Left ventricle myocardium superior (tissue), 1 donor: ENCODE data around the gene MED15. TPM values are rescaled to one million over a fixed set of nuclear protein-coding genes. Genes with fewer than 3 reads are reported as not detected.

Experiments
- ATAC-seq: fragments of 200-7000 bp; cut with Tn5 transposase; one replicate; pipeline ENCODE4 v1.9.1; 2020; ENCODE audit warnings: mild to moderate bottlenecking, moderate library complexity
- DNase-seq: peaks from one replicate; pipeline ENCODE4 v3.0.0-alpha.2; 2020
- intact Hi-C: fragments of 100-400 bp; cut with micrococcal nuclease; formaldehyde crosslinking; loops from one replicate; pipeline ENCODE4 v1.11.0; 2022
- total RNA-seq: library from RNA; stranded (reverse); fragmentation: NEBNext Ultra II Directional; extraction: Animal tissue kit (Norgen Biotek cat#: 25700); gene quantifications from one replicate; pipeline ENCODE4 v1.2.1, GENCODE V29; 2021
- donor health status: DM: no; HTN: yes; CAD: no; lungs with severe emphysema.

Gene MED15
- total RNA-seq, 1 donor from 2014 or later, result 51.0 TPM

- no peak for DNase-seq
- no peak for ATAC-seq
- intact Hi-C loops, result no loop called here
Measured at GRCh38 chr22:20575724-20576444, 68.5 kb downstream of the MED15 start.

GRCh38 chr22:20576445-20576816 lies 69.0 kb downstream of the MED15 start:
- intact Hi-C loops, result no loop called here
- DNase-seq, result no peak
- no peak for ATAC-seq

GRCh38 chr22:20577045-20577444 lies 69.6 kb downstream of the MED15 start:
- no peak for ATAC-seq
- intact Hi-C loops, result no loop called here
- DNase-seq, result no peak

- no peak for ATAC-seq
- intact Hi-C loops, result no loop called here
- DNase-seq, result no peak
Measured at GRCh38 chr22:20577549-20577975, 70.2 kb downstream of the MED15 start.

- intact Hi-C loops, result no loop called here
- peak; percentile 23 for ATAC-seq
- DNase-seq, result no peak
Measured at GRCh38 chr22:20578192-20578591, 70.8 kb downstream of the MED15 start.

- ATAC-seq (no peak), DNase-seq (no peak)
- intact Hi-C loops, result no loop called here
Measured at GRCh38 chr22:20578707-20579106, 71.3 kb downstream of the MED15 start.

- DNase-seq (no peak), ATAC-seq (peak; percentile 26)
- intact Hi-C loops, result no loop called here
Measured at GRCh38 chr22:20579273-20580120, 72.1 kb downstream of the MED15 start.

- DNase-seq (no peak), ATAC-seq (no peak)
- intact Hi-C loops, result no loop called here
Measured at GRCh38 chr22:20580179-20580578, 72.8 kb downstream of the MED15 start.

GRCh38 chr22:20580611-20581502 lies 73.4 kb downstream of the MED15 start:
- ATAC-seq (no peak), DNase-seq (no peak)
- intact Hi-C loops, result no loop called here

GRCh38 chr22:20581503-20582170 lies 74.2 kb downstream of the MED15 start:
- ATAC-seq (no peak), DNase-seq (no peak)
- intact Hi-C loops, result no loop called here

GRCh38 chr22:20582171-20582511 lies 74.7 kb downstream of the MED15 start:
- no peak for ATAC-seq
- intact Hi-C loops, result no loop called here
- no peak for DNase-seq

GRCh38 chr22:20582520-20583361 lies 75.3 kb downstream of the MED15 start:
- ATAC-seq, result no peak
- DNase-seq, result no peak

GRCh38 chr22:20583471-20583922 lies 76.1 kb downstream of the MED15 start:
- DNase-seq, result peak; percentile 77
- intact Hi-C loops, result no loop called here
- peak; percentile 66 for ATAC-seq

More at GRCh38 chr22:20582520-20583361, 75.3 kb downstream of the MED15 start:
- intact Hi-C loops, result no loop called here

- ATAC-seq, result no peak
- DNase-seq, result no peak
- intact Hi-C loops, result no loop called here
Measured at GRCh38 chr22:20584029-20584871, 76.8 kb downstream of the MED15 start.

- intact Hi-C loops, result no loop called here
- DNase-seq, result no peak
- ATAC-seq, result no peak
Measured at GRCh38 chr22:20584872-20585638, 77.6 kb downstream of the MED15 start.

- DNase-seq, result no peak
- no peak for ATAC-seq
- intact Hi-C loops, result no loop called here
Measured at GRCh38 chr22:20585639-20586402, 78.4 kb downstream of the MED15 start.
